Measurements from ENCODE around the gene FLAD1.

GRCh38 chr1:154988058-154988954 is 5.2 kb downstream of the FLAD1 start:
- TF ChIP-seq EP300 (IDR thresholded peaks at IDR 0.05) (no peak), CTCF (IDR thresholded peaks at IDR 0.05) (no peak)
